RWPE2 (cell line): ENCODE data around the gene ABCB10.

Experiments used
- ATAC-seq: fragments of 200-7000 bp; cut with Tn5 transposase; 3 replicates; pipeline ENCODE4 v1.9.1; 2021; ENCODE audit warnings: low read depth
- DNase-seq: peaks from one replicate; pipeline ENCODE4 v3.0.0-alpha.2; 2020; ENCODE audit warnings: low spot score
- H3K27ac ChIP-seq: fragments of 450-650 bp; 2 replicates; pipeline ENCODE4 v1.5.1; 2017; ENCODE audit warnings: mild to moderate bottlenecking; ENCODE audit not compliant: poor library complexity, severe bottlenecking
- H3K27me3 ChIP-seq: fragments of 250-450 bp; sonication (Bioruptor Pico); 2 replicates; pipeline ENCODE4 v1.5.1; 2021; ENCODE audit warnings: mild to moderate bottlenecking, moderate library complexity; ENCODE audit not compliant: insufficient read depth, poor library complexity, severe bottlenecking
- H3K36me3 ChIP-seq: fragments of 250-450 bp; sonication (Bioruptor Pico); 2 replicates; pipeline ENCODE4 v1.5.1; 2020; ENCODE audit warnings: low read depth, mild to moderate bottlenecking, moderate library complexity
- H3K4me1 ChIP-seq: fragments of 250-450 bp; sonication (Bioruptor Pico); 2 replicates; pipeline ENCODE4 v1.5.1; 2021; ENCODE audit warnings: mild to moderate bottlenecking, moderate library complexity; ENCODE audit not compliant: insufficient read depth, poor library complexity, severe bottlenecking
- H3K4me3 ChIP-seq: fragments of 250-450 bp; sonication (Bioruptor Pico); 2 replicates; pipeline ENCODE4 v1.5.1; 2021; ENCODE audit warnings: mild to moderate bottlenecking, moderate library complexity; ENCODE audit not compliant: severe bottlenecking
- H3K9me3 ChIP-seq: fragments of 250-450 bp; sonication (Bioruptor Pico); 2 replicates; pipeline ENCODE4 v1.5.1; 2021; ENCODE audit warnings: mild to moderate bottlenecking, moderate library complexity; ENCODE audit not compliant: severe bottlenecking
- TF ChIP-seq, protein P1 (sequence below): fragments of 450-650 bp; IDR thresholded peaks from one replicate; pipeline ENCODE4 v1.5.1; 2017; ENCODE audit warnings: mild to moderate bottlenecking, moderate library complexity; ENCODE audit not compliant: poor library complexity, severe bottlenecking

ABCB10 gene

DNA sequence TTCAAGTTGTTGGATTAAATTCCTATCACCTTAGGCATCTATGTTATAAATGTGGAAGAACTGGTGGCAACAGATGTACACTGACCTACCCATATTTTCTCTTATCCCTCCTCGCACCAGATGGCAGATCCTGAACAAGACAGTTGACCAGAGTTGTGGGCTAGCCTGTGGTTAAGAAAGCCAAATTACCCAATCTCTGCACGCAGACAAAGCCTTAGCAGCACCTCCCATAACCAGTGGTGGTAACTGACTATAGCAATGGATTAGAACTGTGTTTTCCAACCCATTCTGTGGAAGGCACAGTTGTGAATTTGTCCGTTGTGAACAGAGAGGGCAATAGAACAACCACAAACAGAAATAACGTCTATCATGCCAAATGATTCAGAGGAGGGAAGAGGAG is 20.6 kb downstream of the ABCB10 start:
- no peak overlapping the region for H3K27ac ChIP-seq
- TF ChIP-seq, protein P1, sequence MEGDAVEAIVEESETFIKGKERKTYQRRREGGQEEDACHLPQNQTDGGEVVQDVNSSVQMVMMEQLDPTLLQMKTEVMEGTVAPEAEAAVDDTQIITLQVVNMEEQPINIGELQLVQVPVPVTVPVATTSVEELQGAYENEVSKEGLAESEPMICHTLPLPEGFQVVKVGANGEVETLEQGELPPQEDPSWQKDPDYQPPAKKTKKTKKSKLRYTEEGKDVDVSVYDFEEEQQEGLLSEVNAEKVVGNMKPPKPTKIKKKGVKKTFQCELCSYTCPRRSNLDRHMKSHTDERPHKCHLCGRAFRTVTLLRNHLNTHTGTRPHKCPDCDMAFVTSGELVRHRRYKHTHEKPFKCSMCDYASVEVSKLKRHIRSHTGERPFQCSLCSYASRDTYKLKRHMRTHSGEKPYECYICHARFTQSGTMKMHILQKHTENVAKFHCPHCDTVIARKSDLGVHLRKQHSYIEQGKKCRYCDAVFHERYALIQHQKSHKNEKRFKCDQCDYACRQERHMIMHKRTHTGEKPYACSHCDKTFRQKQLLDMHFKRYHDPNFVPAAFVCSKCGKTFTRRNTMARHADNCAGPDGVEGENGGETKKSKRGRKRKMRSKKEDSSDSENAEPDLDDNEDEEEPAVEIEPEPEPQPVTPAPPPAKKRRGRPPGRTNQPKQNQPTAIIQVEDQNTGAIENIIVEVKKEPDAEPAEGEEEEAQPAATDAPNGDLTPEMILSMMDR, result no peak
- H3K9me3 ChIP-seq, result no peaks in the 10 kb centered on the region
- no peak overlapping the region for H3K4me3 ChIP-seq
- peaks cover 11% of the 10 kb centered on the region; the same call in 1 of the 2 replicates for H3K36me3 ChIP-seq
- ATAC-seq, result no peak
- no peak for DNase-seq
- H3K4me1 ChIP-seq, result no peaks in the 10 kb centered on the region
- no peaks in the 10 kb centered on the region for H3K27me3 ChIP-seq

DNA sequence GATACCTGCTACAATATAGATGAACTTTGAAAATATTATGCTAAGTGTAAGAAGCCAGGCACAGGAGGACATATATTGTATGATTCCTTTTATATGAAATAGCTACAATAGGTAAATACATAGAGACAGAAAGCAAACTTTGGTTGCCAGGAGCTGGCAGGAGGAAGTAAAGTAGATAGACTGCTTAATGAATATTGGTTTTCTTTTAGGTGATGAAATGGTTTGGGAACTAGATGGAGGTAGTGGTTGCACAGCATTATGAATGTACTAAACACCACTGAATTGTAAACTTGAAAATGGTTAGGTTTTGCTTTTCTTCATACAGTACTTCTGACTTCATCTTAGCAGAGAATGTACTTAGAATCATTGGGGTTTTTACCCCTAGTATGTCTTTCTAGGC is 21.5 kb downstream of the ABCB10 start:
- H3K36me3 ChIP-seq, result peaks cover 11% of the 10 kb centered on the region; the same call in 1 of the 2 replicates
- no peaks in the 10 kb centered on the region for H3K4me1 ChIP-seq
- no peaks in the 10 kb centered on the region for H3K9me3 ChIP-seq
- TF ChIP-seq, protein P1, result no peak
- H3K27me3 ChIP-seq, result no peaks in the 10 kb centered on the region
- no peak overlapping the region for H3K4me3 ChIP-seq
- no peak overlapping the region for H3K27ac ChIP-seq
- ATAC-seq (no peak), DNase-seq (no peak)

- no peak for ATAC-seq
- no peak for DNase-seq
- Histone ChIP-seq H3K27ac (no peak overlapping the region), H3K36me3 (peaks cover 11% of the 10 kb centered on the region; the same call in 1 of the 2 replicates), H3K4me3 (no peak overlapping the region), H3K9me3 (no peaks in the 10 kb centered on the region), H3K27me3 (no peaks in the 10 kb centered on the region), H3K4me1 (no peaks in the 10 kb centered on the region)
- TF ChIP-seq, protein P1, result no peak
These were observed 23.3 kb downstream of the ABCB10 start for GRCh38 chr1:229535230-229535629.

GRCh38 chr1:229531326-229531725 is 27.2 kb downstream of the ABCB10 start:
- Histone ChIP-seq H3K36me3 (no peaks in the 10 kb centered on the region), H3K4me1 (no peaks in the 10 kb centered on the region), H3K27me3 (no peaks in the 10 kb centered on the region), H3K4me3 (no peak overlapping the region), H3K27ac (no peak overlapping the region), H3K9me3 (no peaks in the 10 kb centered on the region)
- DNase-seq (no peak), ATAC-seq (no peak)
- TF ChIP-seq, protein P1, result no peak

DNA sequence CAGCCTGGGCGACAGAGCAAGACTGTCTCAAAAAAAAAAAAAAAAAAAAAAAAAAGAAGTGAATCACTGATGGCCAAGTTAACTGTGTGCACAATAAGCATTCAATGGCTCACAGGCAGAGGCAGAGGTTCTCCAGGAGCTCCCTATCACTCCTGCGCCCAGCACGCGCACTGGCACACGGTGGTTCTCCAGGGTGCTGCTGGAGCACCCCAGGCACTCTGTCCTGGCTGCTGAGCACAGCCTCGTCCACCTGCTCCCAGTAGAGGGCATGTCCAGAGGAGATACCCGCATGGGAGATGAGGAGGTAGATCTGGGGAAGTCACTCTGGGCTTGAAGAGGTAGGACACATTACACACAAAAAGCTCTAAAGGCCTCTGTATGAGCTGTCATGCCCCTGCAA is 28.9 kb downstream of the ABCB10 start:
- H3K9me3 ChIP-seq, result no peaks in the 10 kb centered on the region
- H3K27ac ChIP-seq, result no peak overlapping the region
- ATAC-seq (no peak), DNase-seq (no peak)
- H3K4me1 ChIP-seq, result no peaks in the 10 kb centered on the region
- TF ChIP-seq, protein P1, result no peak
- no peak overlapping the region for H3K4me3 ChIP-seq
- H3K36me3 ChIP-seq, result no peaks in the 10 kb centered on the region
- H3K27me3 ChIP-seq, result no peaks in the 10 kb centered on the region
